ENCODE measurements around the gene SLC35B4. TPM values are rescaled to one million over a fixed set of nuclear protein-coding genes. Genes with fewer than 3 reads are reported as not detected.

SLC35B4 gene
- total RNA-seq, 1 experiment from 2014 or later, result 18.6 TPM

GRCh38 chr7:134329614-134330346 lies 13.1 kb upstream of the SLC35B4 start:
- CTCF ChIA-PET, result interaction anchor here (0.7 kb wide), 1 partner anchor 11 kb away, joined by 3 read pairs; no protein-coding TSS in a partner anchor
- intact Hi-C loops (cut with micrococcal nuclease), result no loop called here
- no peaks in the 10 kb centered on the region for H3K36me3 Mint-ChIP-seq (ENCODE audit: insufficient read depth, unreplicated experiment)
- H3K4me1 Mint-ChIP-seq (ENCODE audit: insufficient read depth, unreplicated experiment), result no peaks in the 10 kb centered on the region
- no peak overlapping the region for H3K27ac Mint-ChIP-seq (ENCODE audit: low read depth, unreplicated experiment)
- TF ChIP-seq, protein P1, sequence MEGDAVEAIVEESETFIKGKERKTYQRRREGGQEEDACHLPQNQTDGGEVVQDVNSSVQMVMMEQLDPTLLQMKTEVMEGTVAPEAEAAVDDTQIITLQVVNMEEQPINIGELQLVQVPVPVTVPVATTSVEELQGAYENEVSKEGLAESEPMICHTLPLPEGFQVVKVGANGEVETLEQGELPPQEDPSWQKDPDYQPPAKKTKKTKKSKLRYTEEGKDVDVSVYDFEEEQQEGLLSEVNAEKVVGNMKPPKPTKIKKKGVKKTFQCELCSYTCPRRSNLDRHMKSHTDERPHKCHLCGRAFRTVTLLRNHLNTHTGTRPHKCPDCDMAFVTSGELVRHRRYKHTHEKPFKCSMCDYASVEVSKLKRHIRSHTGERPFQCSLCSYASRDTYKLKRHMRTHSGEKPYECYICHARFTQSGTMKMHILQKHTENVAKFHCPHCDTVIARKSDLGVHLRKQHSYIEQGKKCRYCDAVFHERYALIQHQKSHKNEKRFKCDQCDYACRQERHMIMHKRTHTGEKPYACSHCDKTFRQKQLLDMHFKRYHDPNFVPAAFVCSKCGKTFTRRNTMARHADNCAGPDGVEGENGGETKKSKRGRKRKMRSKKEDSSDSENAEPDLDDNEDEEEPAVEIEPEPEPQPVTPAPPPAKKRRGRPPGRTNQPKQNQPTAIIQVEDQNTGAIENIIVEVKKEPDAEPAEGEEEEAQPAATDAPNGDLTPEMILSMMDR (IDR thresholded peaks at IDR 0.05; ENCODE audit: unreplicated experiment), result no peak
- DNase-seq (ENCODE audit: unreplicated experiment), result no peak
- H3K4me3 Mint-ChIP-seq (ENCODE audit: unreplicated experiment), result no peak overlapping the region
- peaks cover 33% of the 10 kb centered on the region for H3K27me3 Mint-ChIP-seq (ENCODE audit: insufficient read depth, unreplicated experiment)
- POLR2A ChIA-PET, result no interaction called here
- H3K9me3 Mint-ChIP-seq (ENCODE audit: unreplicated experiment), result no peaks in the 10 kb centered on the region
- BruUV-seq (replicated peaks), result no TSS peak

DNA sequence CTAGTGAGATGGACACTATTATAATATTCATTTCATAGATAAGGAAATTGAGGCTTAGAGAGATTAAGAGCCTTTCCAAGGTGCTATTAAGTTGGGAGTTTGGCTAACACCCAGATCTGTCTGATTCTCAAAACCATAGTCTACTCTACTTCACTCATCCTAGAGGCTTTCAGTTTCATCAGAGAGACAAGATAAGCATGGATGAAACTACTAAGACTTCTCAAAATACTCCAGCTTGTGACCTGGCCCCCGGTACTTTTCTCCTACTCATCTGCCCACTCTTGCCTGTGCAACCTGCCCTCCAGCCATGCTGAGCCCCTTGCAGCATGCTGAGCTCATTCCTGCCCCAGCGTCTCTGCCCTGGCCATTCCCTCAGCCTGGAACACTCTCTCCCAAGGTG lies 12.2 kb upstream of the SLC35B4 start:
- Mint-ChIP-seq H3K4me3 (ENCODE audit: unreplicated experiment) (no peak overlapping the region), H3K36me3 (ENCODE audit: insufficient read depth, unreplicated experiment) (no peaks in the 10 kb centered on the region), H3K4me1 (ENCODE audit: insufficient read depth, unreplicated experiment) (no peaks in the 10 kb centered on the region), H3K9me3 (ENCODE audit: unreplicated experiment) (no peaks in the 10 kb centered on the region), H3K27me3 (ENCODE audit: insufficient read depth, unreplicated experiment) (peaks cover 38% of the 10 kb centered on the region), H3K27ac (ENCODE audit: low read depth, unreplicated experiment) (no peak overlapping the region)
- intact Hi-C loops (cut with micrococcal nuclease), result no loop called here
- BruUV-seq (replicated peaks), result no TSS peak
- POLR2A ChIA-PET, result no interaction called here
- TF ChIP-seq, protein P1 (IDR thresholded peaks at IDR 0.05; ENCODE audit: unreplicated experiment), result no peak
- CTCF ChIA-PET, result interaction anchor here (0.6 to 0.7 kb wide), 4 partner anchors 36 to 1277 kb away, joined by 3 to 4 read pairs (median 3); no protein-coding TSS in a partner anchor
- DNase-seq (ENCODE audit: unreplicated experiment), result no peak

DNA sequence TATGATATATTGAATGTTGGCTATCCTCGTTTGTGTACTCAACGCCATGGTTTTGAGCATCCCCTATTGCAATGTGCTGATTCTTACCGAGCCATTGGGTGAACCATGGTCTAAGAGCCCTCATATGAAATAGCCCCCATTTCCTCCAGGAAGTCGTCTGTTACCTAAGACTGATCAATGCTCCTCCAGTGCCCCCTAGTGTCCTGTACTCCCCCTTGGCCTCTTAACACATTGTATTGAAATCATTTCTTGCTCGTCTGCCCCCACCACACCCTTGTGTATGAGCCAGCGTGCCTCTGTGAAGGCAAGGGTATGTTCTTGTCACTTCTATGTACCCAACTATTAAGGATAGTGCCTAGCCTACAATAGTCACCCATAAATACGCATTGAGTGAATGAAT lies 11.2 kb upstream of the SLC35B4 start:
- TF ChIP-seq, protein P1 (IDR thresholded peaks at IDR 0.05; ENCODE audit: unreplicated experiment), result no peak
- H3K9me3 Mint-ChIP-seq (ENCODE audit: unreplicated experiment), result no peaks in the 10 kb centered on the region
- H3K27me3 Mint-ChIP-seq (ENCODE audit: insufficient read depth, unreplicated experiment), result peaks cover 38% of the 10 kb centered on the region
- no peaks in the 10 kb centered on the region for H3K36me3 Mint-ChIP-seq (ENCODE audit: insufficient read depth, unreplicated experiment)
- H3K4me3 Mint-ChIP-seq (ENCODE audit: unreplicated experiment), result no peak overlapping the region
- DNase-seq (ENCODE audit: unreplicated experiment), result peak; percentile 59
- H3K27ac Mint-ChIP-seq (ENCODE audit: low read depth, unreplicated experiment), result no peak overlapping the region
- POLR2A ChIA-PET, result no interaction called here
- intact Hi-C loops (cut with micrococcal nuclease), result no loop called here
- H3K4me1 Mint-ChIP-seq (ENCODE audit: insufficient read depth, unreplicated experiment), result no peaks in the 10 kb centered on the region
- BruUV-seq (replicated peaks), result no TSS peak
- CTCF ChIA-PET, result interaction anchor here (0.6 to 0.7 kb wide), 3 partner anchors 11 to 111 kb away, joined by 3 to 4 read pairs (median 3); partner anchors contain the start of gene SLC35B4

- no peak overlapping the region for H3K27ac Mint-ChIP-seq (ENCODE audit: low read depth, unreplicated experiment)
- intact Hi-C loops (cut with micrococcal nuclease), result no loop called here
- no peak for DNase-seq (ENCODE audit: unreplicated experiment)
- no peak overlapping the region for H3K4me3 Mint-ChIP-seq (ENCODE audit: unreplicated experiment)
- no peaks in the 10 kb centered on the region for H3K9me3 Mint-ChIP-seq (ENCODE audit: unreplicated experiment)
- POLR2A ChIA-PET, result no interaction called here
- H3K27me3 Mint-ChIP-seq (ENCODE audit: insufficient read depth, unreplicated experiment), result peaks cover 25% of the 10 kb centered on the region
- TF ChIP-seq, protein P1 (IDR thresholded peaks at IDR 0.05; ENCODE audit: unreplicated experiment), result no peak
- H3K36me3 Mint-ChIP-seq (ENCODE audit: insufficient read depth, unreplicated experiment), result no peaks in the 10 kb centered on the region
- CTCF ChIA-PET, result no interaction called here
- no TSS peak for BruUV-seq (replicated peaks)
- no peaks in the 10 kb centered on the region for H3K4me1 Mint-ChIP-seq (ENCODE audit: insufficient read depth, unreplicated experiment)
These were observed 7.4 kb upstream of the SLC35B4 start for GRCh38 chr7:134324107-134324506.

Measured in MCF 10A (cell line).